Measurements from ENCODE around the gene APLNR. TPM values are rescaled to one million over a fixed set of nuclear protein-coding genes. Genes with fewer than 3 reads are reported as not detected.

APLNR gene
- total RNA-seq, 6 experiments from 2014 or later, result not detected

- Mint-ChIP-seq H3K9me3 (no peaks in the 10 kb centered on the region), H3K36me3 (ENCODE audit: low read depth) (no peaks in the 10 kb centered on the region), H3K4me3 (no peak overlapping the region), H3K27ac (no peak overlapping the region), H3K4me1 (ENCODE audit: low read depth) (peaks cover 23% of the 10 kb centered on the region), H3K27me3 (ENCODE audit: insufficient read depth) (peaks cover 11% of the 10 kb centered on the region)
- no peak for DNase-seq
- no peak for TF ChIP-seq CTCF (IDR thresholded peaks at IDR 0.05)
These were observed 29.9 kb downstream of the APLNR start for GRCh38 chr11:57207168-57207567.

GRCh38 chr11:57205041-57205641 lies 31.9 kb downstream of the APLNR start:
- Mint-ChIP-seq H3K4me1 (ENCODE audit: low read depth) (peaks cover 17% of the 10 kb centered on the region), H3K27ac (peak overlapping the region; percentile 38; the same call in 1 of the 2 replicates), H3K36me3 (ENCODE audit: low read depth) (no peaks in the 10 kb centered on the region), H3K4me3 (peak overlapping the region; percentile 3; the same call in 1 of the 2 replicates), H3K9me3 (no peaks in the 10 kb centered on the region), H3K27me3 (ENCODE audit: insufficient read depth) (peaks cover 21% of the 10 kb centered on the region)
- peak; percentile 62 for TF ChIP-seq CTCF (IDR thresholded peaks at IDR 0.05)
- peak; percentile 92 for DNase-seq

GRCh38 chr11:57203882-57204480 lies 33.1 kb downstream of the APLNR start:
- peaks cover 17% of the 10 kb centered on the region for H3K4me1 Mint-ChIP-seq (ENCODE audit: low read depth)
- no peak for TF ChIP-seq CTCF (IDR thresholded peaks at IDR 0.05)
- no peaks in the 10 kb centered on the region for H3K9me3 Mint-ChIP-seq
- H3K27ac Mint-ChIP-seq, result no peak overlapping the region
- DNase-seq, result no peak
- H3K4me3 Mint-ChIP-seq, result no peak overlapping the region
- H3K27me3 Mint-ChIP-seq (ENCODE audit: insufficient read depth), result peaks cover 22% of the 10 kb centered on the region
- H3K36me3 Mint-ChIP-seq (ENCODE audit: low read depth), result no peaks in the 10 kb centered on the region

- no peak for DNase-seq
- Mint-ChIP-seq H3K4me1 (ENCODE audit: low read depth) (peaks cover 17% of the 10 kb centered on the region), H3K4me3 (no peak overlapping the region), H3K36me3 (ENCODE audit: low read depth) (no peaks in the 10 kb centered on the region), H3K27me3 (ENCODE audit: insufficient read depth) (peaks cover 25% of the 10 kb centered on the region), H3K27ac (no peak overlapping the region), H3K9me3 (no peaks in the 10 kb centered on the region)
- TF ChIP-seq CTCF (IDR thresholded peaks at IDR 0.05), result no peak
These were observed 33.7 kb downstream of the APLNR start for GRCh38 chr11:57203359-57203758.

- TF ChIP-seq CTCF (IDR thresholded peaks at IDR 0.05), result no peak
- H3K36me3 Mint-ChIP-seq (ENCODE audit: low read depth), result no peaks in the 10 kb centered on the region
- peaks cover 17% of the 10 kb centered on the region for H3K4me1 Mint-ChIP-seq (ENCODE audit: low read depth)
- H3K9me3 Mint-ChIP-seq, result no peaks in the 10 kb centered on the region
- H3K4me3 Mint-ChIP-seq, result no peak overlapping the region
- H3K27me3 Mint-ChIP-seq (ENCODE audit: insufficient read depth), result peaks cover 28% of the 10 kb centered on the region
- DNase-seq, result no peak
- H3K27ac Mint-ChIP-seq, result no peak overlapping the region
These were observed 34.8 kb downstream of the APLNR start for GRCh38 chr11:57202281-57202680.

Data from HFFc6 (cell line).